Measurements from ENCODE around the gene RBP4.

DNA sequence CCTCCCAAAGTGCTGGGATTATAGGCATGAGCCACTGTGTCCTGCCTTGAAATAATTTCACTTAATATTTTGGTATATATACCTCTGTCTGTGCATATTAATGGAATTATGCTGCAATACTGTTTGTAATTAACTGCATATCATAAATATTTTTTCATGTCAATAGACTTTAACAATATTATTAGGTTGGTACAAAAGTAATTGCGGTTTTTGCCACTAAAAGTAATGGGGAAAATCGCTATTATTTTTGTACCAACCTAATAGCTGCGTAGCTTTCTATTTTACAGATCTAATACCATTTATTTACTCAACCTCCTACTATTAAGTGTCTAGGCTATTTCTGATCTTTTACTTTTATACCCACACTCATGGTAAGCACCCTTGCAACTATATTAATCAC, 7.4 kb upstream of the RBP4 start:
- TF ChIP-seq POLR2A (IDR thresholded peaks at IDR 0.05; ENCODE audit: low read length) (no peak), GATA1 (IDR thresholded peaks at IDR 0.05; ENCODE audit: low read depth, low read length) (no peak)
